Measurements from ENCODE around the gene RAB44.

Gene RAB44

DNA sequence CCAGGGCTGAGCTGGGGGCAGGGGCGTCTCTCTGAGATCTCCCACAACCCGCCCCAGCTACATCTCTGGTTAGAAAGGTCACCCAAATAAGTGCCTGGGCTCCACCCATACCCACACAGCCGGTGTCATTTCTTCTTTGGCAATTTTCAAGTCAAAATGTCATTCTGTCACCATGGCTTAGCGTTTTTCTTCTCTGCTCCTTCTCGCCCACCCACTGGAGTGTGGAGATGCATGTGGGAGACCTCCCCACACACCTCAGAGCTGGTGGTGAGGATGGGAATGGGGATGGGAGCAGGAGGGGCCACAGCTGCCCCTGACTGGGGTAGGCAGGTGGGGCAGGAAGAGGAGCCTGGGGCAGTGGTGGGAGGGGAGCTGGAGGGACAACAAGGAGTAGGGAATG is 78.5 kb downstream of the RAB44 start:
- DNase-seq (ENCODE audit: low spot score), result no peak

DNA sequence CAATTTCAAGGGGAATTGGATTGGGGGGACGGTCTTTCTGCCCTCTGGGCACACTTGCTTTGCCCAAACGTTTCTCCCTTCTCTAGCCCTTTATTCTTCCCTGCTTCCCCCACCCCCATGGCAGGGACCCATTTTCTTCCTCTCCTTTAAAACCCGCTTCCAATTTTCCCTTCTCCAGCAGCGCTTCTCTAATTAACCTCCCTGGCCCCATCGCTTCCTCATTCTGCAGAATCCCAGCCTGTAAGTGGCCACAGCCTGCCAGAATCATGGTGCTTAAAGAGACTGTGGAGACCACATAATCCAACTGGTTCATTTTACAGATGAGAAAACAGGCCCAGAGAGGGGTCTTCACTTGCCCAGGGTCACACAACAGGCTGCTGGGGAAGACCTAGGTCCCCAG is 80.2 kb downstream of the RAB44 start:
- DNase-seq (ENCODE audit: low spot score), result no peak

DNA sequence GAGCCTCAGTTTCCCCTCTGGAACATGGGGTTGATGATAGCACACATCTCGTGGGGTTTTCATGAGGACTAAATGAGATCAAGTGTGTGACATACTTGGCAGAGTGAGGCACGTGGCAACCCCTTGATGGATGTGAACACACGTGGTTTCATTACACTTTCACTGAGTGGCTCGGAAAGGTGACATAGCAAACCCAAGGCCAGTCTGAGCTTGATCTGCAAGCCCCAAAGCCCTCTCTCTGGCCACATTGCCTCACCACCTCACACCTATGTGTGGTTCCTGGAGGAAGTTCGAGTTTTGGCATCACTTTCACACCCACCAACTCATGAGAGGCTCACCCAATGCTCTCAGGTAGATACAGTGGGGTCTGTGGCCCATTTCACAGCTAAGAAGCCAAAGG is 81.6 kb downstream of the RAB44 start:
- DNase-seq (ENCODE audit: low spot score), result no peak

DNA sequence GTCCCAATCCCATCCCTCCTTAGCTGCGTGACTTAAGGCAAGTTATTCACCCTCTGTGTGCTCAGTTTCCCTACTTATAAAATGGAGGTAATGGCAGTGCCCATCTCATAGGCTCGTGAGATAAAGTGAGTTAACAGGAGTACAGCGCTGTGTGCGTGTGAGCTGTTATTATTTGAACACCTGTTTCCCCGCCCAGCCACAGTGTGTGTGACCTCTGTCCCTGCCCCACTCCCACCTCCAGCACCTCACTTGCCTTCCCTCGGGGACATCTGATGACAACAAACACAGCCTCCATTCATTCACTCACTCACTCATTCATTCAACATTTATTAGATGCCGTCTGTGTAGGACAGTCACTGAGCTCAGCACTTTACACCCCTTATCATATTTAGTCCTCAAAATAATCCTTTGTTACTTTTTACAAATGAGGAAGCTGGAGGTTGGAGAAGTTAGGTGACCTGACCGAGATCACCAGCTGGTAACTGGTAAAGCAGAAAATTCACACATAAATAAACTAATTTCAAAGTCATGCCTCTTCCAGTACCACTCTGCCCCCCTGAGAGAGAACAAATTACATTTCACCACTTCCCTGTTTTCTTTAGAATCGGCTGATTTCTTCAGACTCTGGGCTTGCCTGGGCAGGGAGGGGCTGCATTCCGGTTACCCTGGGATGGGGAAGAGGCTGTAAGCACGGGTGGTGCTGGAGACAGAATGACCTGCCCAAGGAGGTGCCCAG is 83.0 kb downstream of the RAB44 start:
- DNase-seq (ENCODE audit: low spot score), result no peak

DNA sequence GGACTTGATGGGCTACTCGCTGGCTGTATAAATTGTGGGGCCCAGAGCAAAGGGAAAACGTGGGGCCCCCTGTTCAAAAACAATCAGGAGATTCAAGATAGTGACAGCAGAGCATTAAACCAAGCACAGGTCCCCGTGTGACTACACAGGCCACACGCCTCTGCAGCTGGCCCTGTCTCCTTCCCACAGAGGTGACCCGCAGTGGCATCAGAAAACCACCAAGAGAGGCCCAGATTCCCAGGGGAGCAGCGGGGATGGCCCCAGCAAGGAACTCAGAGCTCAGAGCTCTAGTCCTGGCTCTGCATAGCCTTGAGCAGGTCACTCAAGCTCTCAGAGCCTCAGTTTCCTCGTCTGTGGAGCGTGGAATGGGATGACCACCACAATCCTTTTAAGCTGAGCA is 84.0 kb downstream of the RAB44 start:
- DNase-seq (ENCODE audit: low spot score), result no peak
